NCI-H2107 treated with DMSO at 0.1 percent for 48 hours (cell line): ENCODE data around the gene ANKS1B.
"Not testable (repeated sequence)": the region's sequence is repeated elsewhere in the genome, so short reads cannot be mapped to it uniquely, and the experiment has no call there.

Source experiments
- DNase-seq: peaks from one replicate; lab custom pipeline; 2025; ENCODE audit not compliant: unreplicated experiment; lab: John Stamatoyannopoulos, UW

Gene ANKS1B

DNA sequence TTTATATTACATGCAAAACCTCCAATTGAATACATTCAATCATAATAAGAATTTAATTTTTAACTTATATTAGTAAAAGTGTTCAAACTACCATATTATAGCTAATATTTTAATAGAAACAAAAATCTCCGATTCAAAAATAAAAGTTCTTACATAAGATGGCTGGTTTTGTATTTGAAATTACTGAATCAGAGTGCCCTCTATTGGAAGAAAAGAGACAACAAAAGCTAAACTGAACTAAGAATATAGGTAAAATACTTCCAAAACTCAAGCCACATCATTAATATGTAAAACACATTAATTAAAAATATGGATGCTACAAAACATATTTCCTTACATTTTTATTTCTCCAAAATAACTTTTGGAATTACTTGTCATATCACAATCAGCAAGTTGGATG, 216.9 kb downstream of the ANKS1B start:
- peak; percentile 36 for DNase-seq

DNA sequence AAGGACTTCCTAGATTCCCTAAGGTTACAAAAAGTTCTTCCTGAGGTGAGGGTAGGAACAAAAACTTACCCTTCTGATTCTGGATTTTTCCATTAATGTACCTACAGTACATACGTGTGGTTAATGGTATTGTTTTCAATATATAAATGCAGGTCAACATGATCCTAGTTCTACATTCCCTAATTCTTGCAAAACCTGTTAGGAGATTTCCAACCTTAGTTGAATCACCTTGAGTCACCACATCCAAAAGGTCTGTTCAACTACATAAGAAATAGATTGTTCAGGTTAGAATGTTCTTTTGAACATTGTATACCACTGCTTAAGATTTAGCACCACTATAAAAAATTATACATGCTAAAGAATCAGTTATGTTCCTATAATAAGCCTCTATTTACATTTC, 218.3 kb downstream of the ANKS1B start:
- DNase-seq = no peak

DNA sequence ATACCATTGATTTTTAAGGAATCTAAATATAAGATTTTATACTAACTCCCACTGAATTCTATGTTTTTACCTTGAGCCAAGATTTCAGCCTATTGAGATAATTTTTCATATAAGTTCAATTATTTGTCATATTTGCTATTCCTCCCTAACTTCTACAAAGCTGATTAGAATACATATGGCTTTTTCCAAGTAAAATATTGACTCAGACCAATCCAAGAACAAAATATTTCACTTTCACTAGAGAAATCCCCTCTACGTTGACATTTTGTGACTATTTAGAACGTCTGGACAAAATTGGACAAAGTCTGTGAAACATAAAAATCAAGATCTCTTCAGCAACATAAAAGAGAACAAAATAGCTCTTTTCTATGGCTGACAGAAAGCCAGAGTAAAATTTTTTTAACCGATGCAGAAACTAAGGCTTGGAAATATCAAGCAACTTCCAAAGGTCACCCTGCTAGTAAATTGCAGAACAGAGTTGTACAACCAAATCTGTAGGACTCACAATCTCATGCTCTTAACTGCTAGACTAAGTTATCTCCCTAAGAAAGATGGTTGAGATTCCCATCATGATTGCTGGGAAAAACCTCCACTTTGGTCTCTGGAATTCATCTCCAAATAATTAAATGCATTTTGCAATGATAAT, 219.1 kb downstream of the ANKS1B start:
- DNase-seq = no peak

DNA sequence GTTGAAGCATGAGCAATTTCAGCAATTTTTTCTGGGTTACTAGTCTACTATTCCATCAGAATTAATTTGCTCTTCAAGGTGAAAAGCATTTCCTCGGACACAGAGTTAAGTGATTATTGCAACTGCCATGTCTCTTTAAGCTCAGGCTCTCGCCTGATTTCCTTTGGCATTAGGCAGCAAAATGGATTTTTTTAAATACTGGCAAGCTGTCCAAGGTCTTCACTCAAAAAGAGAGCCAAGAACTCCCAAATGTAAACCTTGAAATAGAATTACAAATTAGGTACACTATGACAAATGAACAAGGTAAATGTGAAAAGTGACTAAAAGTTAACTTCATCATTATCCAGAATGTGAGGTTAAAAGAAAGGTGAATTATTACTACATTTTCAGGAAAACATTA, 225.3 kb downstream of the ANKS1B start:
- no peak for DNase-seq

DNA sequence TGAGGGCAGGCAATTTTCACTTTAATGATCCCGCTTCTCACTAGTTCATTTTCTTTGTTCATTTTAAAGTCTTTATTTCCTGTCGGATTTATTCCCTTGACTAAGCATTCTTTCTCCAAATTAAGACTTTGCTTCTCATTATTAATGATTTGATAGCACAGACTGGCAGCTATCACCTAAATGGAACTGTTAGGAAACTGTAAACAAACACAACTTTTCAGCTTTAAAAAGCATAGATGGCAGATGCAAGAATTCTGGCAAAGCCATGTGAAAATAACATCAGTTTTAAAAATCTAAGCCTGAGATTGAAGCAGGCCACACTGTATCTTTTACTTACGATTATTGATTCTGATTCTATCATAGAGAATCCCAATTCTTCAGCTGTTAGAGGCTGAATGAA, 225.7 kb downstream of the ANKS1B start:
- no peak for DNase-seq

DNA sequence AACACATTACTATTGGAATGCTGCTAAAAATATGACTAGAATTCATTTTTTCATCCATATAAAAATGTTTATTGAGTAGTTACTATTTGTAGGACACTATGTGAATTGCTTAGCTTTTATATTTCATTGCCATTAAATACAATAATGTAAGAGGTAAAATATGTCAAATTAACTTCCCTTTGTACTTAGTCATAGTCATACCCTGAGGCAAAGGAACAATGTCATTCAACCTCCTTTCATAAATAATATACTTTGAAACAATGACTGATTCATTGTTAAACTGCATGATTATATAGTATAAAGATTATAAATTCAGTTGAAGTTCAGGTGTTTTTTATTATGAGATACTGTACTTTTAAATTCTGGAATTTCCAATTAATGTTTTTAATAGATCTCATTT, 232.0 kb downstream of the ANKS1B start:
- no peak for DNase-seq

DNA sequence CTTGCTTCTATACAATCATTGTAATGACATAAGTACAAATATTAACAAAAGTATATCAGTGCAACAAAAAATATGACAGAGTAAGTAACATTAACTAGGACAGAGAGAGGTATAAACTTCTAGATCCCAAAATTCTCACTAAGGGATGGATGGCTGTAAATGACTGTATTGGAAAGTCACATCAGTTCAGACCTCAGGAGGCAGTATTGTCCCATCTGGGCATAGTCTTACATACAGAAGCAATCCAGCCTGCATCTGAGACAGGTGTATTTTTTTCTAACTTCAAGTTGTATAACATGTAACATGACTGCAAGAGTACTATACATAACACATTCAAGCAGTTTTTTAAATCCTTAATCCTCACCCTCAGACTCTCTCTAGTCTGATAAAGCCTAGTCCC, 238.2 kb downstream of the ANKS1B start:
- DNase-seq = no peak

DNA sequence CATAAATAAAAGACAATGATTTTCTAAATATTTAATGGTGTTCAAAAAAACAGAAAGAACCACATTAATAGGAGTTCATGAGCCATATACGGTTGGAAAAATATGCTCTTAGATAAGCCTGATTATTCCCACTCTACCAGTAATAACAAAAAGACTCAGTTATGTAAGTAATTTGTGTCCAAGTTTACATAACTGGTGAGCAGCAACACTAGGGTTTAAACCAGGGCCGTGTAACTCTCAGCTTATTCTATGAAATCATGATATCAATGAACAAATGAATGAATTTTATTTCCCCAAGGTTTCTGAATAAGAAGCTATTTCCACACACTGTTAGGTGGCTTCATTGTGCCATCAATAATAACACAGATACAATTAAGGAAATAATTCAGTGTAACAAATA, 238.8 kb downstream of the ANKS1B start:
- no peak for DNase-seq

DNA sequence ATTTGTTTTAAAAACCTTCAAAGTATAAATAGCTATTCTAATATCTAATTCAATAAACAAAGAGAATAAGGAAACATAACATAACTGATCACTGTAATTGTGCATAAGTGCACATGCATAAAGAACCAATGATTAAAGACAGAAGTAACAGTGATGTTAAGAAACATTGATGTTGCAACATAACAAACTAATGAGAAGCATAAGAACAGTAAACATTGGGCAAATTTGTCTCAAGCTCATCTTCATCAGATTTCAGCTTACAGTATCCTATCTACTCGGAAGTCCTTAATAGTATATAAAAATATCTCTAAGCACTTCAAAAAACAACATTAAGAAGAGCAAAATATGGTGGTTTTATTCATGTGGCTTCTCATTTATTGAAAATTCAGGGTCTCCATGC, 239.6 kb downstream of the ANKS1B start:
- DNase-seq = no peak

DNA sequence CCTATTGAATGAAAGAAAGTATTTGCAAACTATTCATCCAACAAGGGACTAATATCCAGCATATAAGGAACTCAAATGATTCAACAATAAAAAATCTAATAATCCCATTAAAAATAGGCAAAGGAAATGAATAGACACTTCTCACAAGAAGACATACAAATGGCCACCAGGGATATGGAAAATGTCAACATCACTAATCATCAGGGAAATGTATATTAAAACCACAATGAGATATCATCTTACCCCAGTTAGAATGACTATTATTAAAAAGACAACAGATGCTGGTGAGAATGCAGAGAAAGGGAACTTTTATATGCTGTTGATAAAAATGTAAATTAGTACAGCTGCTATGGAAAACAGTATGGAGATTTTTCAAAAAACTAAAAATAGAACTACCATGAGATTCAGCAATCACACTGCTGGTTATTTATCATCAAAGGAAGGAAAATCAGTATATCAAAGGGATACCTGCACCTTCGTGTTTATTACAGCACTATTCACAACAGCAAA, 247.9 kb downstream of the ANKS1B start:
- no peak for DNase-seq

DNA sequence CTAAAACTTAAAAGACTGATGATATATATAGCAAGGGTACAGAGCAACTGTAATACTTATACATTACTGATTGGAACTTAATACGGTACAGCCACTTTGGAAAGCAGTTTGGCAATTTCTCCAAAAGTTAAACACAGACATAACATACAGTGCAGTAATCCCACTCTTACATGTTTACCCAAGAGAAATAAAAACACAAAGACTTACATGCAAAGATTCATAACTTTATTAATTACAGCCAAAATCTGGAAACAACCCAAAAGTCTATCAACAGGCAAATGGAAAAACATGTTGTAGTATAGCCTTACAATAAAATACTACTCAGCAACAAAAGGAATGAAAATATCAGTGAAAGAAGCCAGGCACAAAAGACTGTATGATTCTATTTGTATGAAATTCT, 252.6 kb downstream of the ANKS1B start:
- no peak for DNase-seq

DNA sequence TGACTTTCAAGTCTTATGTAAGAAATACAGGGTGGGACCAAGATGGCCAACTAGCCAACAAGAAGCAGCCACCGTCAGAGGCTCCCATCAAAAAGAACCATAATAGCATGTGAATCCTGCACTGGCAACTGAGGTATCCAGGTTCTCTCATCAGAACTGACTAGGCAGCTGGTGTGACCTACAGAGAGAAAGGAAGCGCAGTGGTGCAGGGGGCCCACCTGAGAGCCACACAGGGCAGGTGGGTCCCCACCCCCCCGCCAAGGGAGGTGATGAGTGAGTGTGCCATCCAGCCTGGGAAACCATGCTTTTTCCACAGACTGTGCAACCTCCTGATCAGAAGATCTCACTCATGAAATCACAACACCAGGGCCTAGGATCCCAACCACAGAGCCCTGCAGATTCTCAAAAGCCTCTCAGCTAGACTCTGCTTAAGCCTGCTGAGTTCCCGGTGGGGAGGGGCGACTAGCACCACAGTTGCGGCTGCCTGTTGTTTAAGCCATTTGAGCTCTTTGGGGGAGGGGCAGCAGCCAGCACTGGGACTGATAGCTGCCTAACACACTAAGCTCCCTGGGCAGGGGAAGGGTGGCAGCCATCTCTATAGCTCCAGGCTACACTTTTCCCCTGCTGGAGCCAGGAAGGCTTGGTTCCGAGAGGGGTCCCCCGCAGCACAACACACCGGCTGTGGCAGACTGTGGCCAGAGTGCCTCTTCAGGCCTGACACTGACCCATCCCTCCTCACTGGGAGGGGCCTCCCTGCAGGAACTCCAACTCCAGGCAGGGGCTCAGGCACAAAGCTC, 261.8 kb downstream of the ANKS1B start:
- DNase-seq = no peak

DNA sequence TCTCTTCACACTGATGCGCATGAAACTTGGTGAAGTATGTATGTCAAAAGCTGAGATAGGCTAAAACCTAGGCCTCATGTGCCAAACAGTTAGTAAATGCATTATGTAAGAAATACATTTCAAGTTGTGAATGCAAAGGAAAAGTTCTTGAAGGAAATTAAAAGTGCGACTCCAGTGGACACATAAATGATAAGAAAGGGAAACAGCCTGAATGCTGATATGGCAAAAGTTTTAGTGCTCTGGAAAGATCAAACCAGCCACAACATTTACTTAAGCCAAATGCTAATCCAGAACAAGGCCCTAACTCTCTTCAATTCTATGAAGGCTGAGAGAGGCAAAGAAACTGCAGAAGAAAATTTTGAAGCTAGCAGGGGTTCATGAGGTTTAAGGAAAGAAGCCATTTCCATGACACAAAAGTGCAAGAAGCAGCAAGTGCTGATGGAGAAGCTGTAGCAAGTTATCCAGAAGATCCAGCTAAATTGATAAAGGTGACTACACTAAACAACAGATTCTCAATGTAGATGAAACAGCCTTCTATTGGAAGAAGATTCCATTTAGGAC, 262.9 kb downstream of the ANKS1B start:
- DNase-seq = no peak

DNA sequence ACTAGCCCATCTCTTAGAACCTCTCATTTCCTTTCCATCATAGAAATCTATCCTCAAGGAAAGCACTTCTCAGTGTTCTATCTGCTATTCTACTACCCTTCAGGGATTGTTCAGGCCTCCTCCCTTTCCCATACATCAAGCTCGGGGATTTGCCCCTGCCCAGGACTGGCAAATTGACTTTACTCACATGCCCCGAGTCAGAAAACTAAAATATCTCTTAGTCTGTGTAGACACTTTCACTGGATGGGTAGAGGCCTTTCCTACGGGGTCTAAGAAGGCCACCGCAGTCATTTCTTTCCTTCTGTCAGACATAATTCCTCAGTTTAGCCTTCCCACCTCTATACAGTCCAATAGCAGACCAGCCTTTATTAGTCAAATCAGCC, 264.7 kb downstream of the ANKS1B start:
- not testable (repeated sequence) for DNase-seq

DNA sequence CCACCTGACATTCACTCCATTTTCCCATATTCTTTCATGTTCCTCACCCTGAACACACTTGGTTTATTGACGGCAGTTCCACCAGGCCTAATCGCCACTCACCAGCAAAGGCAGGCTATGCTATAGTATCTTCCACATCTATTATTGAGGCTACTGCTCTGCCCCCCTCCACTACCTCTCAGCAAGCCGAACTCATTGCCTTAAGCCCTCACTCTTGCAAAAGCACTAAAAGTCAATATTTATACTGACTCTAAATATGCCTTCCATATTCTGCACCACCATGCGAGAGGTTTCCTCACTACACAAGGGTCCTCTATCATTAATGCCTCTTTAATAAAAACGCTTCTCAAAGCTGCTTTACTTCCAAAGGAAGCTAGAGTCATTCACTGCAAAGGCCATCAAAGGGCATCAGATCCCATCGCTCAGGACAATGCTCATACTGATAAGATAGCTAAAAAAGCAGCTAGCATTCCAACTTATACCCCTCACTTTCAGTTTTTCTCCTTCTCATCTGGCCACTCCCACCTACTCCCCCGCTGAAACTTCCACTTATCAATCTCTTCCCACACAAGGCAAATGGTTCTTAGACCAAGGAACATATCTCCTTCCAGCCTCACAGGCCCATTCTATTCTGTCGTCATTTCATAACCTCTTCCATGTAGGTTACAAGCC, 265.2 kb downstream of the ANKS1B start:
- DNase-seq = not testable (repeated sequence)

DNA sequence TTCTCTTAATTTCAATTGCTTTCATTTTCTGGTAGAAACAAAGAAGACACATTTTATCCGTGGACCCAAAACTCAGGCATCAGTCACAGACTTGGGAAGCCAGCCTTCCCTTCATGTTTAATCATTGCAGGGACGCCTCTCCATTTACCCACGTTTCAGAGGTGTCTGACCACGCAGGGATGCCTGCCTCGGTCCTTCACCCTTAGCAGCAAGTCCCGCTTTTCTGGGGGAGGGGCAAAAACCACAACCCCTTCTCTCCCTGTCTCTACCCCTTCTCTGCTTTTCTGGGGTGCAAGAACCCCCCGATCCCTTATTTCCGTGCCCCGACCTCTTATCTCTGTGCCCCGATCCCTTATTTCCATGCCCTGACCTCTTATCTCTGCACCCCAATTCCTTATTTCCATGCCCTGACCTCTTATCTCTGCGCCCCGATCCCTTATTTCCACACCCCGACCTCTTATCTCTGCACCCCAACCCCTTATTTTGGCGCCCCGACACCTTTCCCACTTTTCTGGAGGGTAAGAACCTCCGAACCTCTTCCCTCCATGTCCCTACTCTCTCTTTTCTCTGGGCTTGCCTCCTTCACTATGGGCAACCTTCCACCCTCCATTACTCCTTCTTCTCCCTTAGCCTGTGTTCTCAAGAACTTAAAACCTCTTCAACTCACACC, 268.8 kb downstream of the ANKS1B start:
- not testable (repeated sequence) for DNase-seq

DNA sequence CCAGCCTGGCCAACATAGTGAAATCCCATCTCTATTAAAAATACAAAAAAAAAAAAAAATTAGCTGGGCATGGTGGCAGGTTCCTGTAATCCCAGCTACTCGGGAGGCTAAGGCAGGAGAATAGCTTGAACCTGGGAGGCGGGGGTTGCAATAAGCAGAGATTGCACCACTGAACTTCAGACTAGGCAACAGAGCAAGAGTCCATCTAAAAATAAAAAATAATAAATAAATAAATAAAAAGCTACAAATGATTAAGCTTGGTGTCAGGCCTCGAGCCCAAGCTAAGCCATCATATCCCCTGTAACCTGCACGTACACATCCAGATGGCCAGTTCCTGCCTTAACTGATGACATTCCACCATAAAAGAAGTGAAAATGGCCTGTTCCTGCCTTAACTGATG, 269.8 kb downstream of the ANKS1B start:
- not testable (repeated sequence) for DNase-seq

DNA sequence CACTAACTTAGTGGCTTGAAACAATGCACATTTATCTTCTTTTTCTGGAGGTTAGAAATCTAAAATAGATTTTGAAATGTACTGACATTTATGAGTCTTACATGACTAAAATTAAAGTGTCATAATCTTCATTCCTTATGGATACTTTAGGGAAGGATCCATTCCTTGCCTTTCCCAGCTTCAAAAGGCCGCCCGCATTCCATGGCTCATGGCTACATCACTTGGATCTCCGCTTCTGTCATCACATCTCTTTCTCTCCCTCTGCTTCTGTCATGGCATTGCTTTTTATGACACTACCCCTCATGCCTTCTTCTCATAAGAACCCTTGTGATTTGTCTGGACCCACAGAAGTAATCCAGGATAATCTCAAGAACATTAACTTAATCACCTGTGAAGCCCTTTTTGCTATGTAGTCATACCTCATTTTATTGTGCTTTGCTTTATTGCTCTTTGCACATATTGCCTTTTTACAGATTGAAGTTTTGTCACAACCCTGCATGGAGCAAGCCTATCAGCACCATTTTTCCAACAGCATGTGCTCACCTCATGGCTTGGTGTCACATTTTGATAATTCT, 270.7 kb downstream of the ANKS1B start:
- no peak for DNase-seq

DNA sequence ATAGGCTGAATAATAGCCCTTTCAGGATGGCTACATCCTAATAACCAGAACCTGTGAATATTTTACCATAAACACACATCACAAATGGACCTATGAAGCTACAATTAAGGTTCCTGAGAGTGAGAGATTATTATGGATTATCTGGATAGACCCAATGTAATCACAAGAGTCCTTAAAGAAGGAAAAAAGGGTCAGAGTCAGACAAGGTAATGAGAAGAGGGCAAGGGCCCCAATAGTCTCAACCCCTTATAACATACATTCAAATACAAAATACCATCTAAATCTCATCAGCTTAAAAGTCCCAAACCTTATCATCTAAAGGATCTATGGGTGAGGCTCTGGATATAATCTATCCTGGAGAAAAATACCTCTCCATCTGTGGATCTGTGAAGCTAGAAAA, 272.5 kb downstream of the ANKS1B start:
- no peak for DNase-seq

DNA sequence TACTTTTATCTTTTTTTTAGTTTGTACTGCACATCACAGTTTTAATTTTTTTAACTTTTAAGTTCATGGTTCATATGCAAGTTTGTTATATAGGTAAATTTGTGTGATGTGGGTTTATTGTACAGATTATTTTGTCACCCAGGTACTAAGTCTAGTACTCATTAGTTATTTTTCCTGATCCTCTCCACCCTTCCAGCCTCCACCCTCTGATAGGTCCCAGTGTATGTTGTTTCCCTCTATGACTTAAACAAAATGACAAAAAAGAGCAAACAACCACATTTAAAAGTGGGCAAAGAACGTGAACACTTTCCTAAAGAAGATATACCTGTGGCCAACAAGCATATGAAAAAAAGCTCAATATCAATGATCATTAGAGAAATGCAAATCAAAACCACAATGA, 273.5 kb downstream of the ANKS1B start:
- DNase-seq = no peak

DNA sequence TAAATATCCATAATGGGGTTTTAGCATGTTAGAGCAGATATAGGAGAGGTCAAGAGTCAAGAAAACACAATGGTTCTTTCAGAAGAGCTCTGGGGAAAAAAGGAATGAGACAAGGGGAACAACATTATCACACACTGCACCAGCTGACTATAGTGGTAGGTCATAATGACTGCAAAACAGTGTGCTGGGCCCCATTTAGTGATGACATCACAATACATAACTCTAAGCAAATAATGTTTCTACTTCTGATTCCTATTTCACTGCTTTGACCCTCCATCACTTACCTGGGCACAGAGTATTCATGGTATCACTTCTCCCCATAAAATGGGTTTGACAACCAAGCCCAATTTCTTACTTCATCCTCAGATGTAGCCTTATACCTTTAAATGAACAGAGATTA, 275.1 kb downstream of the ANKS1B start:
- no peak for DNase-seq
